ENCODE measurements around the gene RDH8.

- TF ChIP-seq FOXP2 (optimal IDR thresholded peaks at IDR 0.05; ENCODE audit: control extremely low read depth, extremely low read length, insufficient read depth) = no peak
- no peak for TF ChIP-seq EZH2 (IDR thresholded peaks at IDR 0.05)
- no peak for TF ChIP-seq POLR2AphosphoS5 (IDR thresholded peaks at IDR 0.05; ENCODE audit: borderline replicate concordance, low read depth, low read length)
These were observed 57.6 kb downstream of the RDH8 start for GRCh38 chr19:10070730-10071446.

All from SK-N-MC (cell line).